Thoracic aorta (tissue), 2 donors: ENCODE data around the gene CLASRP. TPM values are rescaled to one million over a fixed set of nuclear protein-coding genes. Genes with fewer than 3 reads are reported as not detected.

ENCODE experiments used
- ATAC-seq: fragments of 150-250 bp; one replicate; pipeline ENCODE4 v1.8.0; 2017; ENCODE audit warnings: low read depth; ENCODE audit not compliant: insufficient number of reproducible peaks, low FRiP score
- DNase-seq: peaks from one replicate; pipeline ENCODE4 v3.0.0-alpha.2; 2020; ENCODE audit warnings: low spot score
- H3K27ac ChIP-seq, 2 donors: fragments of 200-600 bp; sonication (generic); 1 replicate in 1 of 2; 2 replicates in 1 of 2; pipeline ENCODE4 v1.5.1; 2016; ENCODE audit warnings: mild to moderate bottlenecking in 2 of 2, moderate library complexity in 2 of 2
- H3K27me3 ChIP-seq: fragments of 200-600 bp; sonication (generic); replicated peaks from 2 replicates; pipeline ENCODE4 v1.6.0; 2016; ENCODE audit warnings: mild to moderate bottlenecking; ENCODE audit not compliant: insufficient read depth
- H3K36me3 ChIP-seq: fragments of 200-600 bp; sonication (generic); one replicate; pipeline ENCODE4 v1.5.1; 2016
- H3K4me1 ChIP-seq, 2 donors: fragments of 200-600 bp; sonication (generic); 1 replicate in 1 of 2; 2 replicates in 1 of 2; pipeline versions ENCODE4 v1.5.1 to v1.6.0; 2016; ENCODE audit warnings: low read depth in 2 of 2, mild to moderate bottlenecking in 1 of 2; ENCODE audit not compliant: control insufficient read depth in 1 of 2
- H3K4me3 ChIP-seq: fragments of 200-600 bp; sonication (generic); 2 replicates; pipeline ENCODE4 v1.5.1; 2016; ENCODE audit warnings: mild to moderate bottlenecking
- H3K9me3 ChIP-seq: fragments of 200-600 bp; sonication (generic); 2 replicates; pipeline ENCODE4 v1.5.1; 2016
- total RNA-seq, 2 donors: library from RNA; depleted of rRNA; stranded (reverse); fragments of >200 nt; gene quantifications; one replicate each; pipeline versions ENCODE4 v1.1.0 to v1.2.3, GENCODE V29; 2016
- TF ChIP-seq, protein P1 (sequence below): fragments of 200-600 bp; sonication (generic); IDR thresholded peaks from one replicate; pipeline ENCODE4 v1.5.1; 2019; ENCODE audit warnings: antibody characterized with exemption

Gene CLASRP
- total RNA-seq, 2 donors from 2014 or later, result 119 to 300 TPM

DNA sequence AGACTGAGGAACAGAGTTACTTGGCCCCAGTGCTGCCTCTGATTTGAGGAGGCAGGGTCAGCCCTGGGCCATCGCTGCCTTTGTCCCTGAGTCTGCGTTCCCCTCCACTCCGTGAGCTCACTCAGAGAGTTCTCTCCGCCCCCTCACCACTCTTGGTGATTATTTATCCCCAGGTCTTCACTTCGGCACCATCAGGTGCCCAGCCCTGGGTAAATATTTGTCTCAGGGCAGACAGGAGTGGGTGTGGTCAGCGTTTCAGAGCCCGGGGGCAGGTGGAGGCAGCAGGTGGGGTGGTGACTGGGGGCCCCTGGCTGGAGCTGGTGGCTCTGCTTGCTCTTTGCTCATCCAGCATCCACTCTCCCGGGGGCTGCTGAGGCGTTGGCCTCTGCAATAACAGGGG lies 74.8 kb downstream of the CLASRP start:
- Histone ChIP-seq H3K4me3 (no peak overlapping the region), H3K27ac (no peak overlapping the region), H3K9me3 (no peaks in the 10 kb centered on the region), H3K36me3 (no peaks in the 10 kb centered on the region), H3K27me3 (no peaks in the 10 kb centered on the region), H3K4me1 (no peaks in the 10 kb centered on the region)
- DNase-seq, result no peak
- TF ChIP-seq, protein P1, sequence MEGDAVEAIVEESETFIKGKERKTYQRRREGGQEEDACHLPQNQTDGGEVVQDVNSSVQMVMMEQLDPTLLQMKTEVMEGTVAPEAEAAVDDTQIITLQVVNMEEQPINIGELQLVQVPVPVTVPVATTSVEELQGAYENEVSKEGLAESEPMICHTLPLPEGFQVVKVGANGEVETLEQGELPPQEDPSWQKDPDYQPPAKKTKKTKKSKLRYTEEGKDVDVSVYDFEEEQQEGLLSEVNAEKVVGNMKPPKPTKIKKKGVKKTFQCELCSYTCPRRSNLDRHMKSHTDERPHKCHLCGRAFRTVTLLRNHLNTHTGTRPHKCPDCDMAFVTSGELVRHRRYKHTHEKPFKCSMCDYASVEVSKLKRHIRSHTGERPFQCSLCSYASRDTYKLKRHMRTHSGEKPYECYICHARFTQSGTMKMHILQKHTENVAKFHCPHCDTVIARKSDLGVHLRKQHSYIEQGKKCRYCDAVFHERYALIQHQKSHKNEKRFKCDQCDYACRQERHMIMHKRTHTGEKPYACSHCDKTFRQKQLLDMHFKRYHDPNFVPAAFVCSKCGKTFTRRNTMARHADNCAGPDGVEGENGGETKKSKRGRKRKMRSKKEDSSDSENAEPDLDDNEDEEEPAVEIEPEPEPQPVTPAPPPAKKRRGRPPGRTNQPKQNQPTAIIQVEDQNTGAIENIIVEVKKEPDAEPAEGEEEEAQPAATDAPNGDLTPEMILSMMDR, result no peak
- no peak for ATAC-seq

DNA sequence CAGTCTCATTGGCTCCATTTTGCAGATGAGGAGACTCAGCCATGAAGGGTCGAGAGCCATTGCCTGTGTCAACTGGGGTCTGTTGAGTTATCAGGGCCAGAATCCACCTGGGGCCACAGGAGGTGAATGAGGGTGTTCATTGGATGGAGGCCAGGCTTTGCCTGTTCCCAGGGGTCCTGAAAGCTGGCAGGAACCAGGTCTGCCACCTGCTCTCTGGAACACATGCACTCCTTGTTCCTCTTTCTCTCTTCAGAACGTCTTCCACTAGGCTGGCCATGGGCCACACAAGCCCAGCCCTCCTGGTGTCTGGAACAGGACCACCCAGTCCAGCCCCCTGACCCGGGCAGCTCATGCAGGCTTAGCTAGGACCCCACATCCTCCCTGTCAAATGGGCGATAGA lies 75.3 kb downstream of the CLASRP start:
- Histone ChIP-seq H3K4me1 (no peaks in the 10 kb centered on the region), H3K27me3 (no peaks in the 10 kb centered on the region), H3K36me3 (no peaks in the 10 kb centered on the region), H3K27ac (no peak overlapping the region), H3K9me3 (no peaks in the 10 kb centered on the region), H3K4me3 (no peak overlapping the region)
- DNase-seq, result no peak
- TF ChIP-seq, protein P1, result no peak
- ATAC-seq, result no peak

DNA sequence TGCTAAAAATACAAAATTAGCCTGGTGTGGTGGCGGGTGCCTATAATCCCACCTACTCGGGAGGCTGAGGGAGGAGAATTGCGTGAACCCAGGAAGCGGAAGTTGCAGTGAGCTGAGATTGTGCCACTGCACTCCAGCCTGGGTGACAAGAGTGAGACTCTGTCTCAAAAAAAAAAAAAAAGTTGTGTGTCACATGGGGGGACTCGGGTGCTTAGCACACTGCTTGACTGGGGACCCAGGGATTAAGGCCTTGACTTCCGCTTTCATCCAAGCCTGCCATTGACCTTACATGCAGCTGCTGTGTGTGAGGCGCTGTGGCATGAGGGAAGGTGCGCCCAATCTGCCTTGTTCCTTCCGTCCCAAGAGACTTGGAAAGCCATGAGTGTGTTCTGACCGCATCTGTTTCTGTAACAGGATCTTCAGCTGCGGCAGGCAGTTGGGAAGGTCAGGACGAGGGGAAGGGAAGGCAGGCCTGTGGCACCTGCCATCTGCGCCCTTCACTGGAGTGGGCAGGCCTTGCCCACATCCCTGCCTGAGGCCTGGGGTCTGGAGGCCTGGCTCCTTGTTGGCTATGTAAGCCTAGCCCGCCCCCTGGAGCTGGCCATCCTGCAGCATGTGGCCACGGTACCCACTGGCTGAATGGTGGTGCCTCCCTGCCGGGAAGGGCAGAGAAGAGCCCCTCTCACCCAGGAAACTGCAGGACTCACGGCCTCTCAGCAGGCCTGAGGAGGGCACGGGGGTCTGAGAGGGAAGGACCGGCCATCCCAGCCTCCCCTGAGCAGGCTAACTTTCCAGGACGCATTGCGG lies 77.2 kb downstream of the CLASRP start:
- ATAC-seq (no peak), DNase-seq (no peak)
- Histone ChIP-seq H3K4me1 (no peaks in the 10 kb centered on the region), H3K9me3 (no peaks in the 10 kb centered on the region), H3K27me3 (no peaks in the 10 kb centered on the region), H3K4me3 (no peak overlapping the region), H3K27ac (no peak overlapping the region), H3K36me3 (no peaks in the 10 kb centered on the region)
- TF ChIP-seq, protein P1, result no peak

DNA sequence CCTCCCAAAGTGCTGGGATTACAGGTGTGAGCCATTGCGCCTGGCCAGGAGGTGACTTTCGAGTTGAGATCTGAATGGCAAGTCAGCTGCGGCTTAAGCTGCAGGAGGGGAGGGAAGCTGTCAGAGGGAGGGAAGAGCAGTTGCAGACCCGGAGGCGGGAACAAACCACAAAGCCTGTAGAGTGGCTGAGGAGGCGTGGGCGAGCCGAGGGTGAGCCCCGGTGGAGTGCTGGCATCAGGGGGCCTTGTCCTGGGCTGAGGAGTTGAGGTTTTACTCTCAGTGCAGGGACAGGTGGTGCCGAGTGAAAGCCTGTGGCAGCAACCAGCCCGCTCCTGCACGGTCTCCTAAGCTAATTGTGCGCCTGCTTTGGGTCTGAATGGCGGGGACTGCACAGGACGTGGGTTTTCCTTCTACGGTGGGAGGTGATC lies 78.3 kb downstream of the CLASRP start:
- DNase-seq, result no peak
- no peak for ATAC-seq
- Histone ChIP-seq H3K4me1 (no peaks in the 10 kb centered on the region), H3K27me3 (no peaks in the 10 kb centered on the region), H3K27ac (no peak overlapping the region), H3K9me3 (no peaks in the 10 kb centered on the region), H3K36me3 (no peaks in the 10 kb centered on the region), H3K4me3 (no peak overlapping the region)
- TF ChIP-seq, protein P1, result no peak

DNA sequence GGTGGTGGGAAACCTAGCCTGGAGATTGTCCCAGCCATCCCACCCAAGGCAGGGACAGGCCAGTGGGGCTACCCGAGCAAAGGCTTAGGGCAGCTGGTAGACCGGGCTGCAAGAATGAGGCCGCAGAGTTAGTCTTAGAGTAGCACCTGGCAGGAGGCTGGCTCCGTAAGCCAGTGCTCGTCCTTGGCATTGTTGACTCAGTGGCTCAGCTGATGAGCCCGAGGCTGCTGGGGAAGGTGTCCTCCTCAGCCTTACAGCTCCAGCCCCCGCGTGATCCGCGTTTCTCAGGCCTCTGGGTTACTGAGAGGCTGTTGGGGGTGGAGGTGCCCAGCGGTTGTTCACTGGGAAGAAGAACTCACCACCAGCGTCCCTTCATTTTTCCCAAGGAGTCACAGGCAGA lies 78.8 kb downstream of the CLASRP start:
- H3K36me3 ChIP-seq, result no peaks in the 10 kb centered on the region
- DNase-seq (no peak), ATAC-seq (no peak)
- no peaks in the 10 kb centered on the region for H3K4me1 ChIP-seq
- TF ChIP-seq, protein P1, result no peak
- H3K27ac ChIP-seq, result no peak overlapping the region
- H3K27me3 ChIP-seq, result no peaks in the 10 kb centered on the region
- H3K9me3 ChIP-seq, result no peaks in the 10 kb centered on the region
- no peak overlapping the region for H3K4me3 ChIP-seq
